Measurements from ENCODE around the gene SRF.

- TF ChIP-seq POLR2A (IDR thresholded peaks at IDR 0.05; ENCODE audit: low read depth, low read length) (no peak), MXI1 (IDR thresholded peaks at IDR 0.05; ENCODE audit: borderline replicate concordance, low read depth, low read length) (no peak), CTCF (conservative IDR thresholded peaks at IDR 0.05; ENCODE audit: low read depth, low read length) (no peak), SMC3 (IDR thresholded peaks at IDR 0.05; ENCODE audit: low read depth, low read length) (no peak), RFX5 (IDR thresholded peaks at IDR 0.05; ENCODE audit: low read depth, low read length) (no peak)
These were observed 58.9 kb downstream of the SRF start for GRCh38 chr6:43229803-43230620.

Measured in IMR-90 (cell line).